K562 (cell line): ENCODE results near the gene DCTD. TPM values are rescaled to one million over a fixed set of nuclear protein-coding genes. Genes with fewer than 3 reads are reported as not detected.

Experiments
- BDP1 ChIP-seq: IDR thresholded peaks from 3 replicates; pipeline ENCODE4 v1.6.1; 2011; ENCODE audit not compliant: insufficient read length, insufficient read depth
- BRF2 ChIP-seq: IDR thresholded peaks from 3 replicates; pipeline ENCODE4 v1.6.1; 2011; ENCODE audit warnings: borderline replicate concordance, mild to moderate bottlenecking; ENCODE audit not compliant: insufficient read length, insufficient read depth
- CBX1 ChIP-seq: sonication (generic); IDR thresholded peaks from 2 replicates; pipeline ENCODE4 v1.6.1; 2016; ENCODE audit warnings: antibody characterized with exemption, low read depth, mild to moderate bottlenecking
- CBX3 ChIP-seq, 2 experiments: IDR thresholded peaks; 1 replicate in 1 of 2; 2 replicates in 1 of 2; pipeline ENCODE4 v1.6.1; 2012; ENCODE audit warnings: inconsistent platforms in 2 of 2, low read length in 2 of 2, borderline replicate concordance in 1 of 2, control low read depth in 1 of 2
- CBX5 ChIP-seq: IDR thresholded peaks from 2 replicates; pipeline ENCODE4 v1.6.1; 2014; ENCODE audit warnings: low read depth, borderline replicate concordance
- DMBX1 ChIP-seq: fragments of 250-450 bp; sonication (Bioruptor Pico); IDR thresholded peaks from 2 replicates; pipeline ENCODE4 v1.8.0; 2022; ENCODE audit warnings: inconsistent platforms, mild to moderate bottlenecking, moderate library complexity, borderline replicate concordance
- EWSR1 ChIP-seq: fragments of 450-650 bp; IDR thresholded peaks from 2 replicates; pipeline ENCODE4 v1.6.1; 2018; ENCODE audit warnings: borderline replicate concordance, mild to moderate bottlenecking, low read depth, moderate library complexity; ENCODE audit not compliant: partially characterized antibody
- FOSL1 ChIP-seq: fragments of 200-800 bp; sonication (Bioruptor generic); conservative IDR thresholded peaks from 2 replicates; pipeline ENCODE4 v1.6.1; 2016; ENCODE audit warnings: missing genetic modification characterization, missing compliant biosample characterization
- NFE2 ChIP-seq: IDR thresholded peaks from 2 replicates; pipeline ENCODE4 v1.6.1; 2014; ENCODE audit warnings: antibody characterized with exemption, low read depth
- PREB ChIP-seq: sonication (generic); formaldehyde crosslinking; IDR thresholded peaks from 2 replicates; pipeline ENCODE4 v1.8.1; 2023; ENCODE audit warnings: mild to moderate bottlenecking, missing genetic modification reagents
- PYGO2 ChIP-seq: fragments of 450-650 bp; IDR thresholded peaks from 2 replicates; pipeline ENCODE4 v1.6.1; 2016; ENCODE audit warnings: mild to moderate bottlenecking, missing genetic modification characterization, moderate library complexity, missing compliant biosample characterization
- SNAPC5 ChIP-seq: fragments of 250-450 bp; sonication (Bioruptor Pico); IDR thresholded peaks from 2 replicates; pipeline ENCODE4 v1.8.0; 2021; ENCODE audit warnings: moderate library complexity, mild to moderate bottlenecking, inconsistent platforms
- TCFL5 ChIP-seq: fragments of 250-450 bp; sonication (Bioruptor Pico); conservative IDR thresholded peaks from 2 replicates; pipeline ENCODE4 v1.6.1; 2021; ENCODE audit warnings: mild to moderate bottlenecking, moderate library complexity, matching md5 sums
- TEAD1 ChIP-seq, 2 experiments: fragments of 450-650 bp in 1 of 2; sonication (generic) in 1 of 2; formaldehyde crosslinking; IDR thresholded peaks; 2 replicates each; pipeline versions ENCODE4 v1.4.0 to v1.8.0; 2020 to 2022; ENCODE audit warnings: mild to moderate bottlenecking in 2 of 2, missing genetic modification reagents in 1 of 2
- TRIM28 ChIP-seq: fragments of 450-650 bp; IDR thresholded peaks from 2 replicates; pipeline ENCODE4 v1.6.1; 2017
- USF1 ChIP-seq: sonication (generic); formaldehyde crosslinking; IDR thresholded peaks from 2 replicates; pipeline ENCODE4 v1.9.0; 2022; ENCODE audit warnings: mild to moderate bottlenecking, missing genetic modification reagents
- ZFP1 ChIP-seq: fragments of 450-650 bp; formaldehyde crosslinking; IDR thresholded peaks from 2 replicates; pipeline ENCODE4 v1.4.0; 2020; ENCODE audit warnings: mild to moderate bottlenecking, mixed read lengths
- ZNF3 ChIP-seq: fragments of 250-450 bp; sonication (Bioruptor Pico); IDR thresholded peaks from 2 replicates; pipeline ENCODE4 v1.5.0; 2021; ENCODE audit warnings: mild to moderate bottlenecking, moderate library complexity
- ZNF75A ChIP-seq: fragments of 450-650 bp; formaldehyde crosslinking; IDR thresholded peaks from 2 replicates; pipeline ENCODE4 v1.4.0; 2020; ENCODE audit warnings: mild to moderate bottlenecking
- polyA plus RNA-seq, 8 experiments: library from polyadenylated mRNA; depleted of rRNA in 4 of 8; stranded (reverse) in 5 of 8; unstranded in 3 of 8; fragments of >200 nt; fragmentation: Nextera tagmentation in 2 of 8; fragmentation: Illumina TruSeq in 1 of 8; extraction: Ambion mirVana in 2 of 8; extraction: Trizol in 1 of 8; gene quantifications; 2 replicates each; pipeline versions ENCODE4 v1.2.1 to v1.2.3, GENCODE V29; 2011 to 2014; ENCODE audit warnings: inconsistent platforms in 1 of 8, missing spikeins in 1 of 8
- total RNA-seq, 7 experiments: library from RNA; depleted of rRNA in 6 of 7; stranded (reverse); fragments of >200 nt in 6 of 7; fragmentation: Illumina TruSeq in 2 of 7; extraction: Trizol in 2 of 7; gene quantifications; 2 replicates each; pipeline versions ENCODE4 v1.2.1 to v1.2.3, GENCODE V29; 2011 to 2021; ENCODE audit warnings: low replicate concordance in 1 of 7

Gene DCTD
- total and polyA plus RNA-seq, 9 of the 15 experiments (the other 6 are each of a cell fraction or from before 2014, with no cell fraction given), result 38.7 to 114 (median 76.5) TPM

GRCh38 chr4:182885022-182885737, 32.0 kb downstream of the DCTD start (continued):
- no peak for TF ChIP-seq BRF2
- no peak for TF ChIP-seq DMBX1 (CRISPR knock-in tag)
- TF ChIP-seq TEAD1 (CRISPR knock-in tag; IDR thresholded peaks at IDR 0.05), result no peak
- TF ChIP-seq ZNF3 (CRISPR knock-in tag), result no peak
- peak; percentile 53 for TF ChIP-seq USF1 (CRISPR knock-in tag)
- peak in 1 of 2 experiments; percentile 81; a peak in 2 of 3 replicates for TF ChIP-seq CBX3 (IDR thresholded peaks at IDR 0.05; ENCODE audit: borderline replicate concordance in 1 of 2, low read length in 2 of 2)
- TF ChIP-seq CBX1, result 0 out of 2 replicates have a peak, but pooled peaks have one; percentile 38
- no peak for TF ChIP-seq BDP1
- 0 out of 2 replicates have a peak, but pooled peaks have one; percentile 47 for TF ChIP-seq TRIM28
- TF ChIP-seq ZFP1 (CRISPR knock-in tag), result no peak
- no peak for TF ChIP-seq EWSR1
- TF ChIP-seq NFE2, result no peak
- TF ChIP-seq PREB (CRISPR knock-in tag), result no peak
- no peak for TF ChIP-seq PYGO2 (tag)
- peak; percentile 65; the same call in 1 of the 2 replicates for TF ChIP-seq CBX5
- no peak for TF ChIP-seq FOSL1 (tag)
- TF ChIP-seq SNAPC5 (CRISPR knock-in tag), result no peak
- TF ChIP-seq TCFL5 (CRISPR knock-in tag), result no peak
- no peak for TF ChIP-seq ZNF75A (CRISPR knock-in tag)
